ENCODE measurements around the gene RRAGC.

DNA sequence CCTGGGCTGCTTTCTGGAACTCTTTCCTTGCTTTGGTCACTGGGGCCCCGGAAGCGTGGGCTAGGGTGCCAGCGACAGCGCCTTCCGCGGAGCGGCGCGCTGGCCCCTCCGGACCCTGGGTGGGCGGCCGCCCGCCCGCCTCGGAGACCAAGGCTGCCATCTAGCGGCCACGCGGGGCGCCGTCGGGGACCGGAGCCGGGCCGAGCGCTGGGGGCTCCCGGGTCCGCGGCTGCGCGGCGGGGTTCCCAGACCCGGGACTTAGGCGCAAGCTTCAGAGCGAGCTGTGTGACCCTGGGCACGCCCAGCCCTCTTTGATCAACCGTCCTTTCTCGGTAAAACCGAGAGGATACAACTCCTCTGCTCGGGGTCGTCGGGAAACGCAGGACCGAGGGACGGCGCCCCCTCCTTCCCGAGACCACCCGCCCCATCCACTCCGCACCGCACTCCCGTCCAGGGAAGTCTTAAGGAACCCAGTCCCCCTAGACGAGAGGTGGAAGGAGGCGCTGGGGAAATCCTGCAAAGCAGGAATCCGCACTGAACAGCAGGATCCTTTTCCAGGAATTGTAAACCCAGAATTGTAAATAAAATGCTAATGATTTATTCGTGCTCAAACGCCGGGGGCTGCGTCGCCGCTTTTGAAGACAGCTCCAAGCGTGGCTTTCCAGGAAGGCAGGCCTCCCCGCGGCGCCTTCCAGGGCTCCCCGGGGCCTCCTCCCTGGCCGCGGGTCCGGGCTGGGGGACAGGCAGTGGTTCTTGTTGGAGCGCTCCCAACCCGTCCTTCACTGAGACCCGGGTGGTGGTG is 41.2 kb downstream of the RRAGC start:
- TF ChIP-seq, protein P1, sequence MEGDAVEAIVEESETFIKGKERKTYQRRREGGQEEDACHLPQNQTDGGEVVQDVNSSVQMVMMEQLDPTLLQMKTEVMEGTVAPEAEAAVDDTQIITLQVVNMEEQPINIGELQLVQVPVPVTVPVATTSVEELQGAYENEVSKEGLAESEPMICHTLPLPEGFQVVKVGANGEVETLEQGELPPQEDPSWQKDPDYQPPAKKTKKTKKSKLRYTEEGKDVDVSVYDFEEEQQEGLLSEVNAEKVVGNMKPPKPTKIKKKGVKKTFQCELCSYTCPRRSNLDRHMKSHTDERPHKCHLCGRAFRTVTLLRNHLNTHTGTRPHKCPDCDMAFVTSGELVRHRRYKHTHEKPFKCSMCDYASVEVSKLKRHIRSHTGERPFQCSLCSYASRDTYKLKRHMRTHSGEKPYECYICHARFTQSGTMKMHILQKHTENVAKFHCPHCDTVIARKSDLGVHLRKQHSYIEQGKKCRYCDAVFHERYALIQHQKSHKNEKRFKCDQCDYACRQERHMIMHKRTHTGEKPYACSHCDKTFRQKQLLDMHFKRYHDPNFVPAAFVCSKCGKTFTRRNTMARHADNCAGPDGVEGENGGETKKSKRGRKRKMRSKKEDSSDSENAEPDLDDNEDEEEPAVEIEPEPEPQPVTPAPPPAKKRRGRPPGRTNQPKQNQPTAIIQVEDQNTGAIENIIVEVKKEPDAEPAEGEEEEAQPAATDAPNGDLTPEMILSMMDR (conservative IDR thresholded peaks at IDR 0.05; ENCODE audit: low read length) = no peak
- no peak for TF ChIP-seq EZH2phosphoT487 (IDR thresholded peaks at IDR 0.05; ENCODE audit: borderline replicate concordance)

Measured in Loucy (cell line).